ENCODE results near the gene SP140L.

The SP140L gene

GRCh38 chr2:230325316-230326243 is 1.4 kb upstream of the SP140L start:
- no peak overlapping the region for H3K27ac ChIP-seq
- TF ChIP-seq ZFX (IDR thresholded peaks at IDR 0.05; ENCODE audit: borderline replicate concordance) (no peak), CTCF (IDR thresholded peaks at IDR 0.05) (no peak)

GRCh38 chr2:230327418-230328154 is 593 bp downstream of the SP140L start:
- TF ChIP-seq CTCF (IDR thresholded peaks at IDR 0.05) (no peak), ZFX (IDR thresholded peaks at IDR 0.05; ENCODE audit: borderline replicate concordance) (no peak)
- no peak overlapping the region for H3K27ac ChIP-seq

GRCh38 chr2:230328155-230328458 is 1.1 kb downstream of the SP140L start:
- H3K27ac ChIP-seq, result no peak overlapping the region
- no peak for TF ChIP-seq ZFX (IDR thresholded peaks at IDR 0.05; ENCODE audit: borderline replicate concordance)
- no peak for TF ChIP-seq CTCF (IDR thresholded peaks at IDR 0.05)

- H3K27ac ChIP-seq, result no peak overlapping the region
- TF ChIP-seq CTCF (IDR thresholded peaks at IDR 0.05) (no peak), ZFX (IDR thresholded peaks at IDR 0.05; ENCODE audit: borderline replicate concordance) (no peak)
These were observed 3.1 kb downstream of the SP140L start for GRCh38 chr2:230329946-230330605.

- H3K27ac ChIP-seq, result no peak overlapping the region
- TF ChIP-seq CTCF (IDR thresholded peaks at IDR 0.05), result no peak
- no peak for TF ChIP-seq ZFX (IDR thresholded peaks at IDR 0.05; ENCODE audit: borderline replicate concordance)
These were observed 3.7 kb downstream of the SP140L start for GRCh38 chr2:230330725-230331124.

GRCh38 chr2:230335461-230335863 is 8.5 kb downstream of the SP140L start:
- no peak for TF ChIP-seq ZFX (IDR thresholded peaks at IDR 0.05; ENCODE audit: borderline replicate concordance)
- TF ChIP-seq CTCF (IDR thresholded peaks at IDR 0.05), result no peak
- no peak overlapping the region for H3K27ac ChIP-seq
